WTC11 (cell line): ENCODE data around the gene MLN. TPM values are rescaled to one million over a fixed set of nuclear protein-coding genes. Genes with fewer than 3 reads are reported as not detected.

Experiments used
- ATAC-seq: fragments of 200-7000 bp; cut with Tn5 transposase; 2 replicates; pipeline ENCODE4 v1.10.0; 2021; ENCODE audit warnings: mild to moderate bottlenecking, moderate library complexity
- CTCF ChIA-PET: fragments of 300-600 bp; sonication (Branson Sonifier 250); formaldehyde crosslinking; loops from one replicate; lab custom pipeline; 2021; ENCODE audit warnings: antibody characterized with exemption; lab: Charles Lee
- POLR2A ChIA-PET: fragments of 350-600 bp; sonication (Branson Sonifier 250); formaldehyde crosslinking; loops from one replicate; lab custom pipeline; 2021; ENCODE audit warnings: antibody characterized with exemption; lab: Charles Lee
- DNase-seq: peaks from one replicate; pipeline ENCODE4 v3.0.0; 2021; ENCODE audit warnings: low spot score
- H3K27ac Mint-ChIP-seq: 2 replicates; pipeline ENCODE4 v1.8.0; 2021; ENCODE audit warnings: mixed read lengths
- H3K27me3 Mint-ChIP-seq: 2 replicates; pipeline ENCODE4 v1.8.0; 2021; ENCODE audit warnings: low read depth, mild to moderate bottlenecking, moderate library complexity, mixed read lengths
- H3K36me3 Mint-ChIP-seq: 2 replicates; pipeline ENCODE4 v1.8.0; 2021; ENCODE audit warnings: mixed read lengths
- H3K4me1 Mint-ChIP-seq: 2 replicates; pipeline ENCODE4 v1.8.0; 2022; ENCODE audit warnings: mixed read lengths
- H3K4me3 Mint-ChIP-seq: 2 replicates; pipeline ENCODE4 v1.8.0; 2021; ENCODE audit warnings: mild to moderate bottlenecking, moderate library complexity, mixed read lengths
- H3K9me3 Mint-ChIP-seq: 2 replicates; pipeline ENCODE4 v1.8.0; 2021; ENCODE audit warnings: mixed read lengths
- CREB1 ChIP-seq: sonication (generic); formaldehyde crosslinking; IDR thresholded peaks from 2 replicates; pipeline ENCODE4 v1.8.0; 2023; ENCODE audit warnings: mild to moderate bottlenecking, missing genetic modification reagents
- ELF4 ChIP-seq: sonication (generic); formaldehyde crosslinking; IDR thresholded peaks from 2 replicates; pipeline ENCODE4 v1.8.1; 2022; ENCODE audit warnings: low read depth, mild to moderate bottlenecking, moderate library complexity, missing genetic modification reagents
- FOXP1 ChIP-seq: sonication (generic); formaldehyde crosslinking; IDR thresholded peaks from 2 replicates; pipeline ENCODE4 v1.8.0; 2022; ENCODE audit warnings: missing genetic modification reagents, mild to moderate bottlenecking, moderate library complexity, borderline replicate concordance
- GRHL2 ChIP-seq: fragments of 250-450 bp; sonication (Bioruptor Pico); IDR thresholded peaks from 2 replicates; pipeline ENCODE4 v1.8.0; 2022; ENCODE audit warnings: mild to moderate bottlenecking, moderate library complexity; ENCODE audit not compliant: insufficient replicate concordance, severe bottlenecking
- GTF2I ChIP-seq: fragments of 250-450 bp; sonication (Bioruptor Pico); conservative IDR thresholded peaks from 2 replicates; pipeline ENCODE4 v1.4.0; 2021; ENCODE audit warnings: mild to moderate bottlenecking
- NFYB ChIP-seq: sonication (generic); formaldehyde crosslinking; conservative IDR thresholded peaks from 2 replicates; pipeline ENCODE4 v1.8.0; 2022; ENCODE audit warnings: low read depth, missing genetic modification reagents
- NR1H2 ChIP-seq: sonication (generic); formaldehyde crosslinking; IDR thresholded peaks from 2 replicates; pipeline ENCODE4 v1.9.0; 2021; ENCODE audit warnings: mild to moderate bottlenecking, moderate library complexity, missing genetic modification reagents
- RORB ChIP-seq: fragments of 250-450 bp; sonication (Bioruptor Pico); IDR thresholded peaks from 2 replicates; pipeline ENCODE4 v1.9.0; 2021; ENCODE audit warnings: mild to moderate bottlenecking
- SOX15 ChIP-seq: fragments of 250-450 bp; sonication (Bioruptor Pico); IDR thresholded peaks from 2 replicates; pipeline ENCODE4 v1.9.0; 2021; ENCODE audit warnings: mild to moderate bottlenecking
- SP1 ChIP-seq: sonication (generic); formaldehyde crosslinking; conservative IDR thresholded peaks from 2 replicates; pipeline ENCODE4 v1.8.1; 2022; ENCODE audit warnings: missing genetic modification reagents
- ZNF138 ChIP-seq: sonication (generic); formaldehyde crosslinking; conservative IDR thresholded peaks from 2 replicates; pipeline ENCODE4 v1.8.1; 2022; ENCODE audit warnings: mild to moderate bottlenecking, moderate library complexity, missing genetic modification reagents
- ZNF671 ChIP-seq: fragments of 250-450 bp; sonication (Bioruptor Pico); IDR thresholded peaks from 2 replicates; pipeline ENCODE4 v1.8.0; 2021; ENCODE audit warnings: mild to moderate bottlenecking
- total RNA-seq: library from RNA; stranded (reverse); gene quantifications from 3 replicates; pipeline ENCODE4 v1.2.3, GENCODE V29; 2021
- TF ChIP-seq, protein P1 (sequence below): sonication (generic); formaldehyde crosslinking; IDR thresholded peaks from 2 replicates; pipeline ENCODE4 v1.8.1; 2022; ENCODE audit warnings: mild to moderate bottlenecking, moderate library complexity, missing genetic modification reagents
- TF ChIP-seq, protein P2 (sequence below): sonication (generic); formaldehyde crosslinking; IDR thresholded peaks from 2 replicates; pipeline ENCODE4 v1.8.0; 2022; ENCODE audit warnings: missing genetic modification reagents
- TF ChIP-seq, protein P3 (sequence below): sonication (generic); formaldehyde crosslinking; IDR thresholded peaks from 2 replicates; pipeline ENCODE4 v1.8.1; 2023; ENCODE audit warnings: mild to moderate bottlenecking, missing genetic modification reagents, moderate library complexity
- TF ChIP-seq, protein P4 (sequence below): sonication (generic); formaldehyde crosslinking; conservative IDR thresholded peaks from 2 replicates; pipeline ENCODE4 v1.8.1; 2022; ENCODE audit warnings: mild to moderate bottlenecking, missing genetic modification reagents
- TF ChIP-seq, protein P5 (sequence below): sonication (generic); formaldehyde crosslinking; IDR thresholded peaks from 2 replicates; pipeline ENCODE4 v1.8.0; 2022; ENCODE audit warnings: mild to moderate bottlenecking, missing genetic modification reagents
- TF ChIP-seq, protein P6 (sequence below): sonication (generic); formaldehyde crosslinking; IDR thresholded peaks from 2 replicates; pipeline ENCODE4 v1.8.1; 2023; ENCODE audit warnings: mild to moderate bottlenecking, missing genetic modification reagents
- TF ChIP-seq, protein P7 (sequence below): fragments of 250-450 bp; sonication (Bioruptor Pico); conservative IDR thresholded peaks from 2 replicates; pipeline ENCODE4 v1.9.0; 2021; ENCODE audit warnings: mild to moderate bottlenecking
- TF ChIP-seq, protein P8 (sequence below): sonication (generic); formaldehyde crosslinking; IDR thresholded peaks from 2 replicates; pipeline ENCODE4 v1.8.1; 2023; ENCODE audit warnings: mild to moderate bottlenecking, missing genetic modification reagents, moderate library complexity
- TF ChIP-seq, protein P9 (sequence below): sonication (generic); formaldehyde crosslinking; IDR thresholded peaks from 2 replicates; pipeline ENCODE4 v1.8.1; 2022; ENCODE audit warnings: low read depth, missing genetic modification reagents, borderline replicate concordance

MLN gene
- total RNA-seq, 1 experiment from 2014 or later: not detected

DNA sequence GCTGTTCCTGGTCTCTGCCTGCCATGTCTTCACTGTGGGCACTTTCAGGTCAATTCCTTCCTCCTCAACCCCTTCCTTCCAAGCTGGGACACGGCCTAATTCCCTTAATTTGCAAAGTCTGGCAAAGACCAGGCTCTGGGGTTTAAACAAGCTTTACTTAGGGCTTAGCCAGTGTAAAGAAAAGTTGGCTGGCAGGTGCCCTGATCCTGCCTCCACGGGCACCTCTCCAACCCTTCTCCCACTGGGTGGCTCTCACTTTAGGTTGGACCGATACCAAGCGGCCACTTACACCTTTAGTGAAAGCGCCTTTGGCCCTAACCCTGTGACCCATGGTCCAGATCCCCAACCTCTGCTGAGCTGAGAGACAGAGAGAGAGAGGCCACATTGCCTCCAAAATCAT, 13.7 kb upstream of the MLN start:
- no peaks in the 10 kb centered on the region for H3K36me3 Mint-ChIP-seq
- no peak overlapping the region for H3K27ac Mint-ChIP-seq
- H3K9me3 Mint-ChIP-seq: no peaks in the 10 kb centered on the region
- peaks cover 24% of the 10 kb centered on the region for H3K4me1 Mint-ChIP-seq
- no peak for TF ChIP-seq CREB1 (CRISPR knock-in tag)
- TF ChIP-seq FOXP1 (CRISPR knock-in tag): no peak
- TF ChIP-seq NFYB (CRISPR knock-in tag): no peak
- TF ChIP-seq, protein P1, sequence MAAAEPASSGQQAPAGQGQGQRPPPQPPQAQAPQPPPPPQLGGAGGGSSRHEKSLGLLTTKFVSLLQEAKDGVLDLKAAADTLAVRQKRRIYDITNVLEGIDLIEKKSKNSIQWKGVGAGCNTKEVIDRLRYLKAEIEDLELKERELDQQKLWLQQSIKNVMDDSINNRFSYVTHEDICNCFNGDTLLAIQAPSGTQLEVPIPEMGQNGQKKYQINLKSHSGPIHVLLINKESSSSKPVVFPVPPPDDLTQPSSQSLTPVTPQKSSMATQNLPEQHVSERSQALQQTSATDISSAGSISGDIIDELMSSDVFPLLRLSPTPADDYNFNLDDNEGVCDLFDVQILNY: no peak
- no peak for TF ChIP-seq RORB (CRISPR knock-in tag)
- TF ChIP-seq, protein P2, sequence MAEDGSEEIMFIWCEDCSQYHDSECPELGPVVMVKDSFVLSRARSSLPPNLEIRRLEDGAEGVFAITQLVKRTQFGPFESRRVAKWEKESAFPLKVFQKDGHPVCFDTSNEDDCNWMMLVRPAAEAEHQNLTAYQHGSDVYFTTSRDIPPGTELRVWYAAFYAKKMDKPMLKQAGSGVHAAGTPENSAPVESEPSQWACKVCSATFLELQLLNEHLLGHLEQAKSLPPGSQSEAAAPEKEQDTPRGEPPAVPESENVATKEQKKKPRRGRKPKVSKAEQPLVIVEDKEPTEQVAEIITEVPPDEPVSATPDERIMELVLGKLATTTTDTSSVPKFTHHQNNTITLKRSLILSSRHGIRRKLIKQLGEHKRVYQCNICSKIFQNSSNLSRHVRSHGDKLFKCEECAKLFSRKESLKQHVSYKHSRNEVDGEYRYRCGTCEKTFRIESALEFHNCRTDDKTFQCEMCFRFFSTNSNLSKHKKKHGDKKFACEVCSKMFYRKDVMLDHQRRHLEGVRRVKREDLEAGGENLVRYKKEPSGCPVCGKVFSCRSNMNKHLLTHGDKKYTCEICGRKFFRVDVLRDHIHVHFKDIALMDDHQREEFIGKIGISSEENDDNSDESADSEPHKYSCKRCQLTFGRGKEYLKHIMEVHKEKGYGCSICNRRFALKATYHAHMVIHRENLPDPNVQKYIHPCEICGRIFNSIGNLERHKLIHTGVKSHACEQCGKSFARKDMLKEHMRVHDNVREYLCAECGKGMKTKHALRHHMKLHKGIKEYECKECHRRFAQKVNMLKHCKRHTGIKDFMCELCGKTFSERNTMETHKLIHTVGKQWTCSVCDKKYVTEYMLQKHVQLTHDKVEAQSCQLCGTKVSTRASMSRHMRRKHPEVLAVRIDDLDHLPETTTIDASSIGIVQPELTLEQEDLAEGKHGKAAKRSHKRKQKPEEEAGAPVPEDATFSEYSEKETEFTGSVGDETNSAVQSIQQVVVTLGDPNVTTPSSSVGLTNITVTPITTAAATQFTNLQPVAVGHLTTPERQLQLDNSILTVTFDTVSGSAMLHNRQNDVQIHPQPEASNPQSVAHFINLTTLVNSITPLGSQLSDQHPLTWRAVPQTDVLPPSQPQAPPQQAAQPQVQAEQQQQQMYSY (CRISPR knock-in tag): no peak
- TF ChIP-seq, protein P3, sequence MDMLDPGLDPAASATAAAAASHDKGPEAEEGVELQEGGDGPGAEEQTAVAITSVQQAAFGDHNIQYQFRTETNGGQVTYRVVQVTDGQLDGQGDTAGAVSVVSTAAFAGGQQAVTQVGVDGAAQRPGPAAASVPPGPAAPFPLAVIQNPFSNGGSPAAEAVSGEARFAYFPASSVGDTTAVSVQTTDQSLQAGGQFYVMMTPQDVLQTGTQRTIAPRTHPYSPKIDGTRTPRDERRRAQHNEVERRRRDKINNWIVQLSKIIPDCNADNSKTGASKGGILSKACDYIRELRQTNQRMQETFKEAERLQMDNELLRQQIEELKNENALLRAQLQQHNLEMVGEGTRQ (CRISPR knock-in tag): no peak
- TF ChIP-seq, protein P4, sequence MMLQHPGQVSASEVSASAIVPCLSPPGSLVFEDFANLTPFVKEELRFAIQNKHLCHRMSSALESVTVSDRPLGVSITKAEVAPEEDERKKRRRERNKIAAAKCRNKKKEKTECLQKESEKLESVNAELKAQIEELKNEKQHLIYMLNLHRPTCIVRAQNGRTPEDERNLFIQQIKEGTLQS: no peak
- no peak for ATAC-seq
- H3K27me3 Mint-ChIP-seq: no peaks in the 10 kb centered on the region
- POLR2A ChIA-PET: no interaction called here
- CTCF ChIA-PET: interaction anchor here (0.9 to 1.5 kb wide), 2 partner anchors 12 to 141 kb away, joined by 3 read pairs; no protein-coding TSS in a partner anchor
- DNase-seq: no peak
- no peak overlapping the region for H3K4me3 Mint-ChIP-seq

DNA sequence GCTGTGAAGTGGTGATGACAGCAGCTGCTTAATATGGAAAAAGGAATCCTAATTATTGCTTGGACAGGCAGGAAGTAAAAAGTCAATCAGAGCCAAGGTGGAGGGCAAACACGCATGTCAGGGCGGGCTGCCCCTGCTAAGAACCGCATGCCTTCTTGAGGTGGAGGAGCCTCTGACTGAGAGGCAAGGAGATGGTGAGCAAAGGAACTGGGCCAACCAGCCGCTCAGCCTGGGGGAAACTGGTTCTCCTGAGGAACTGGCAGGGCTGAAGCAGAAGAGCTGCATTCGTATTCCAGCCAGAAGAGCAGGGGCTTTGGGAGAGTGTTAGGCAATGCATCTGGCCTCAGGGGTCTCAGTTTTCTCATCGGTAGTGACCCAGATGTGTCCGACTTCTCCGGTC, 13.1 kb upstream of the MLN start:
- Mint-ChIP-seq H3K9me3 (no peaks in the 10 kb centered on the region), H3K27ac (no peak overlapping the region), H3K36me3 (no peaks in the 10 kb centered on the region), H3K4me1 (peaks cover 28% of the 10 kb centered on the region), H3K4me3 (no peak overlapping the region), H3K27me3 (no peaks in the 10 kb centered on the region)
- no peak for TF ChIP-seq CREB1 (CRISPR knock-in tag)
- TF ChIP-seq, protein P5, sequence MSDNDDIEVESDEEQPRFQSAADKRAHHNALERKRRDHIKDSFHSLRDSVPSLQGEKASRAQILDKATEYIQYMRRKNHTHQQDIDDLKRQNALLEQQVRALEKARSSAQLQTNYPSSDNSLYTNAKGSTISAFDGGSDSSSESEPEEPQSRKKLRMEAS (CRISPR knock-in tag): no peak
- TF ChIP-seq, protein P6, sequence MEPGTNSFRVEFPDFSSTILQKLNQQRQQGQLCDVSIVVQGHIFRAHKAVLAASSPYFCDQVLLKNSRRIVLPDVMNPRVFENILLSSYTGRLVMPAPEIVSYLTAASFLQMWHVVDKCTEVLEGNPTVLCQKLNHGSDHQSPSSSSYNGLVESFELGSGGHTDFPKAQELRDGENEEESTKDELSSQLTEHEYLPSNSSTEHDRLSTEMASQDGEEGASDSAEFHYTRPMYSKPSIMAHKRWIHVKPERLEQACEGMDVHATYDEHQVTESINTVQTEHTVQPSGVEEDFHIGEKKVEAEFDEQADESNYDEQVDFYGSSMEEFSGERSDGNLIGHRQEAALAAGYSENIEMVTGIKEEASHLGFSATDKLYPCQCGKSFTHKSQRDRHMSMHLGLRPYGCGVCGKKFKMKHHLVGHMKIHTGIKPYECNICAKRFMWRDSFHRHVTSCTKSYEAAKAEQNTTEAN (CRISPR knock-in tag): no peak
- TF ChIP-seq, protein P7, sequence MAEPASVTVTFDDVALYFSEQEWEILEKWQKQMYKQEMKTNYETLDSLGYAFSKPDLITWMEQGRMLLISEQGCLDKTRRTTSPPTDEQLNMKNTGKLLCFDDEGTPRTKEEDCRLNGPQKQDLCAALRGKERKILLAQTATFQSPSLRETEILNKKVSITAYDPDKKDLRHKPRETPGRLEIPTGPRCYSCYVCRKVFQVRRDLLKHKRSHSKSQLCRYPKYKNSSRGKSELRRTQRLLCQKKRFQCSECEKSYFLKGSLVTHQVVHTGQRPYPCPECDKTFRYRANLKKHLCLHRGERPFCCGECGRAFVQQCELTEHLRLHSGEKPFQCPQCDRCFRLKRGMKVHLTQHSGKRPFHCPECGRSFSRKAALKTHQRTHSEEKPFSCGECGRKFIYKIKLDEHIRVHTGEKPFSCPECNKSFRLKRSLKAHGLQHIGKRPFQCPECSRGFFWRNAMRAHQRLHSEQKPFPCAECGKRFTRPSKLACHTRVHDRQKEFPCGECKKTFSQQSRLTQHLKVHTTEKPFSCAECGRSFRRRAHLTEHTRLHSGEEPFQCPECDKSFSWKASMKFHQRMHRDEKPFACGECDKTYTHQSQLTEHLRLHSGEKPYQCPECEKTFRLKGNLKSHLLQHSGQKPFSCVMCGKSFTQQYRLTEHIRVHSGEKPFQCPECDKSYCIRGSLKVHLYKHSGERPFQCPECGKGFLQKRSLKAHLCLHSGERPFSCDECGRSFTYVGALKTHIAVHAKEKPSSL (CRISPR knock-in tag): no peak
- TF ChIP-seq NR1H2 (CRISPR knock-in tag): no peak
- no peak for TF ChIP-seq SP1 (CRISPR knock-in tag)
- no peak for TF ChIP-seq NFYB (CRISPR knock-in tag)
- no peak for TF ChIP-seq ELF4 (CRISPR knock-in tag)
- TF ChIP-seq, protein P8, sequence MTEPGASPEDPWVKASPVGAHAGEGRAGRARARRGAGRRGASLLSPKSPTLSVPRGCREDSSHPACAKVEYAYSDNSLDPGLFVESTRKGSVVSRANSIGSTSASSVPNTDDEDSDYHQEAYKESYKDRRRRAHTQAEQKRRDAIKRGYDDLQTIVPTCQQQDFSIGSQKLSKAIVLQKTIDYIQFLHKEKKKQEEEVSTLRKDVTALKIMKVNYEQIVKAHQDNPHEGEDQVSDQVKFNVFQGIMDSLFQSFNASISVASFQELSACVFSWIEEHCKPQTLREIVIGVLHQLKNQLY: no peak
- TF ChIP-seq SOX15 (CRISPR knock-in tag): no peak
- TF ChIP-seq GRHL2 (CRISPR knock-in tag): no peak
- TF ChIP-seq, protein P9, sequence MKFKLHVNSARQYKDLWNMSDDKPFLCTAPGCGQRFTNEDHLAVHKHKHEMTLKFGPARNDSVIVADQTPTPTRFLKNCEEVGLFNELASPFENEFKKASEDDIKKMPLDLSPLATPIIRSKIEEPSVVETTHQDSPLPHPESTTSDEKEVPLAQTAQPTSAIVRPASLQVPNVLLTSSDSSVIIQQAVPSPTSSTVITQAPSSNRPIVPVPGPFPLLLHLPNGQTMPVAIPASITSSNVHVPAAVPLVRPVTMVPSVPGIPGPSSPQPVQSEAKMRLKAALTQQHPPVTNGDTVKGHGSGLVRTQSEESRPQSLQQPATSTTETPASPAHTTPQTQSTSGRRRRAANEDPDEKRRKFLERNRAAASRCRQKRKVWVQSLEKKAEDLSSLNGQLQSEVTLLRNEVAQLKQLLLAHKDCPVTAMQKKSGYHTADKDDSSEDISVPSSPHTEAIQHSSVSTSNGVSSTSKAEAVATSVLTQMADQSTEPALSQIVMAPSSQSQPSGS (CRISPR knock-in tag): no peak
- TF ChIP-seq GTF2I (CRISPR knock-in tag): no peak
- no peak for TF ChIP-seq ZNF671 (CRISPR knock-in tag)
- TF ChIP-seq ZNF138 (CRISPR knock-in tag): no peak
- no peak for DNase-seq
- ChIA-PET CTCF (interaction anchor here (0.9 to 1.5 kb wide), 2 partner anchors 11 to 141 kb away, joined by 3 read pairs; no protein-coding TSS in a partner anchor), POLR2A (no interaction called here)
- ATAC-seq: no peak
